ENCODE results near the gene SLC25A23.
A peak's percentile ranks its signal among the peaks of the same experiment; 100 is the strongest.

Gene SLC25A23

GRCh38 chr19:6501740-6502648 lies 42.4 kb upstream of the SLC25A23 start, which contains the start of gene TUBB4A (continued):
- TF ChIP-seq PATZ1 (tag by site-specific recombination; IDR thresholded peaks at IDR 0.05) = peak; percentile 85
- peak; percentile 48; the same call in 1 of the 2 replicates for TF ChIP-seq KLF7 (tag by site-specific recombination; IDR thresholded peaks at IDR 0.05; ENCODE audit: borderline replicate concordance)
- peak; percentile 66 for TF ChIP-seq ZFHX2 (tag by site-specific recombination; conservative IDR thresholded peaks at IDR 0.05)
- TF ChIP-seq ZNF76 (tag by site-specific recombination; IDR thresholded peaks at IDR 0.05; ENCODE audit: borderline replicate concordance, low read depth) = 0 out of 2 replicates have a peak, but pooled peaks have one; percentile 21
- TF ChIP-seq ZNF501 (tag by site-specific recombination; IDR thresholded peaks at IDR 0.05) = no peak
- TF ChIP-seq KLF1 (tag by site-specific recombination; IDR thresholded peaks at IDR 0.05) = peak; percentile 83
- TF ChIP-seq OVOL3 (tag by site-specific recombination; IDR thresholded peaks at IDR 0.05) = no peak
- no peak for TF ChIP-seq ZNF114 (tag by site-specific recombination; IDR thresholded peaks at IDR 0.05)
- peak; percentile 62; the same call in 1 of the 2 replicates for TF ChIP-seq KLF9 (tag by site-specific recombination; IDR thresholded peaks at IDR 0.05; ENCODE audit: low read depth)
- no peak for TF ChIP-seq ZNF560 (tag by site-specific recombination; IDR thresholded peaks at IDR 0.05; ENCODE audit: borderline replicate concordance)
- TF ChIP-seq ZNF366 (tag by site-specific recombination; conservative IDR thresholded peaks at IDR 0.05) = 0 out of 2 replicates have a peak, but pooled peaks have one; percentile 15
- TF ChIP-seq ZNF692 (tag by site-specific recombination; IDR thresholded peaks at IDR 0.05) = peak; percentile 49; the same call in 1 of the 2 replicates
- TF ChIP-seq ZNF23 (tag by site-specific recombination; IDR thresholded peaks at IDR 0.05; ENCODE audit: borderline replicate concordance) = no peak
- TF ChIP-seq ZNF747 (tag by site-specific recombination; IDR thresholded peaks at IDR 0.05) = no peak
- 0 out of 2 replicates have a peak, but pooled peaks have one; percentile 21 for TF ChIP-seq SP7 (tag by site-specific recombination; IDR thresholded peaks at IDR 0.05)
- peak; percentile 51; the same call in 1 of the 2 replicates for TF ChIP-seq ZBTB8A (tag by site-specific recombination; IDR thresholded peaks at IDR 0.05)
- no peak for TF ChIP-seq ZNF843 (tag by site-specific recombination; IDR thresholded peaks at IDR 0.05)
- no peak for TF ChIP-seq ZSCAN30 (tag by site-specific recombination; IDR thresholded peaks at IDR 0.05)
- peak; percentile 47; the same call in 1 of the 2 replicates for TF ChIP-seq KLF8 (tag by site-specific recombination; IDR thresholded peaks at IDR 0.05)
- no peak for TF ChIP-seq BCL6B (tag by site-specific recombination; IDR thresholded peaks at IDR 0.05)
- TF ChIP-seq CTCF (tag by site-specific recombination; IDR thresholded peaks at IDR 0.05) = no peak; the same call in 1 of the 2 replicates
- no peak for TF ChIP-seq ZNF555 (tag by site-specific recombination; conservative IDR thresholded peaks at IDR 0.05)
- TF ChIP-seq ZBTB49 (tag by site-specific recombination; IDR thresholded peaks at IDR 0.05; ENCODE audit: low read depth) = no peak
- TF ChIP-seq ZNF341 (tag by site-specific recombination; IDR thresholded peaks at IDR 0.05; ENCODE audit: low read depth) = peak; percentile 31; the same call in 1 of the 2 replicates
- no peak for TF ChIP-seq ZNF707 (tag by site-specific recombination; IDR thresholded peaks at IDR 0.05)
- TF ChIP-seq ZBTB7A (tag by site-specific recombination; IDR thresholded peaks at IDR 0.05; ENCODE audit: low read depth) = no peak
- TF ChIP-seq ZNF24 (tag by site-specific recombination; IDR thresholded peaks at IDR 0.05) = no peak
- TF ChIP-seq GLI4 (tag by site-specific recombination; IDR thresholded peaks at IDR 0.05) = no peak
- TF ChIP-seq BCL11B (tag by site-specific recombination; IDR thresholded peaks at IDR 0.05; ENCODE audit: low read depth) = peak; percentile 39; the same call in 1 of the 2 replicates
- no peak for TF ChIP-seq ZNF426 (tag by site-specific recombination; IDR thresholded peaks at IDR 0.05)

Data from HEK293 (cell line).